Caki2 (cell line): ENCODE measurements around the gene RCBTB2. TPM values are rescaled to one million over a fixed set of nuclear protein-coding genes. Genes with fewer than 3 reads are reported as not detected.

Experiments
- DNase-seq: peaks from one replicate; pipeline ENCODE4 v3.0.0-alpha.2; 2015; ENCODE audit warnings: low read depth
- in situ Hi-C: cut with HindIII; loops from 2 replicates; pipeline ENCODE4 v1.10.0; 2016; ENCODE audit warnings: low sequenced_read_pairs, low pct_unique_long_range_greater_than_20kb, mixed read lengths
- total RNA-seq: library from RNA; depleted of rRNA; stranded (reverse); fragments of >200 nt; shearing (Covaris generic); gene quantifications from 2 replicates; pipeline ENCODE4 v1.2.3, GENCODE V29; 2014; ENCODE audit warnings: low replicate concordance

Gene RCBTB2
- total RNA-seq, 1 experiment from 2014 or later: 1.7 TPM

DNA sequence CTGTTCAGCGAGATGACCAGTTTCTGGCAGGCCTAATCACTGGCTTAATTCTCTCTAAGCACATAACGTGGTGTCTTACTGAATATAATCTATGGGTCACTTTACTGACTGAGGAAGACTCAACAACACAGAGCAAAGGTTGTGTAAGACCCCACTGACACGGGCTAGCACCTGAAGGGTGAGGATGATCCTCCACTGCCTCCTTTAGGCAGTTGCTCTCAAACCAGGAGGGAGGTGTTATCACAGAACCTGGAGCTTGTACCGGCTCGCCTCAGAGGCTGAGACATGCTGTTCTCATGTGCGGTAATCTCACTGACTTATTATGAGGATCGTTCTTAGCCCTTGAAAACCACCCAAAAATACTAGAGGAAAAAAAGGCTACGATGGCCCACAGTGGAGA, 28.3 kb downstream of the RCBTB2 start:
- in situ Hi-C loops: no loop called here
- DNase-seq: no peak

GRCh38 chr13:48502601-48503319, 30.1 kb downstream of the RCBTB2 start:
- in situ Hi-C loops: no loop called here
- DNase-seq: no peak

- no peak for DNase-seq
- in situ Hi-C loops: no loop called here
Observed at GRCh38 chr13:48501705-48502104, 31.2 kb downstream of the RCBTB2 start.

GRCh38 chr13:48500652-48501197, 32.2 kb downstream of the RCBTB2 start:
- in situ Hi-C loops: no loop called here
- DNase-seq: no peak

GRCh38 chr13:48497669-48498068, 35.2 kb downstream of the RCBTB2 start:
- in situ Hi-C loops: no loop called here
- DNase-seq: no peak

GRCh38 chr13:48496271-48497161, 36.4 kb downstream of the RCBTB2 start:
- no peak for DNase-seq
- in situ Hi-C loops: no loop called here

- no peak for DNase-seq
- in situ Hi-C loops: no loop called here
Observed at GRCh38 chr13:48494874-48495273, 38.0 kb downstream of the RCBTB2 start.

DNA sequence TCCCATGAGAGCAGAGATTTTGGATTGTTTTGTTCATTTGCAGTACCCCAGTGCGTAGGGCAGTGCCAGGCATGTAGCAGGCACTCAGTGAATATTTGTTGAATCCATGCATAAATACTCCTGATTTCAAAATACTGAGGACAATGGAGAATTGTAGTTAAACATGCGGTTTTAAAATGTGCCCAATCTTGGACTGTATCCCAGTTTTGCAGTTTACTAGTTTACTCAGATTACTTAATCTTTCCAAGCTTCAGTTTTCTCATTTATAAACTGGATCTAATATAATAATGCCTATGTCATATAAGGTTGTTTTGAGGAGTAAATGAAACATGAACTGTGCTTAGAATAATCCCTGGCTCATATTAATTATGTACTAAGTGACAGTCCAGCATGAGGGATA, 39.0 kb downstream of the RCBTB2 start:
- DNase-seq: no peak
- in situ Hi-C loops: no loop called here

- in situ Hi-C loops: no loop called here
Observed at GRCh38 chr13:48493066-48493765, 39.7 kb downstream of the RCBTB2 start.

DNA sequence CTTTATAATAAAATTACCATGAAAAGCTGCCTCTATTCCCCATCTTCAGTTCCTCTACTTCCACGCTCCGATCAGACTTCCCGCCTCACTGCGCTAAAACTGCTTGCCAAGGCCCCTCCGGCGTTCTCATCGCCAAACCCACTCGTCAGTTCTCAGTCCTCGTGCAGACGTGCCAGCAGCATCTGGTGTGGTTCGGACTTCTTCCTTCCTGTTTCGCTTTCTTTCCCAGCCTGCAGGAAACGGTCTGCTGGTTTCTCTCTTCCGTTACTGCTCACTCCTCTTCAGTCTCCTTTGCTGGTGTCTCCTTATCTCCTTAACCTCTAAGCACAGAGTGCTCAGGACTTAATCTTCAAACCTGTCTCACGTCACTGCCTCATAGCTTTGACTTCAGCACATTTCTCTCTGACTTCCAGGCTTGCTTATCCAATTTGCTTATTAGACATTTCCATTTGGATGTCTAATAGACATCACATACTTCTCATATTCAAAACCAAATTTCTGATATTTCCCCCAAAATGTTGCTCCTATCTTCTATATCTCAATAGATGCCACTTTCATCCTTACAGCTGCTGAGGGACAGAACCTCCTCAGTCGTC, 40.3 kb downstream of the RCBTB2 start:
- in situ Hi-C loops: no loop called here
- DNase-seq: no peak

More at GRCh38 chr13:48493066-48493765, 39.7 kb downstream of the RCBTB2 start:
- no peak for DNase-seq

- in situ Hi-C loops: no loop called here
Observed at GRCh38 chr13:48492096-48492440, 40.8 kb downstream of the RCBTB2 start.

DNA sequence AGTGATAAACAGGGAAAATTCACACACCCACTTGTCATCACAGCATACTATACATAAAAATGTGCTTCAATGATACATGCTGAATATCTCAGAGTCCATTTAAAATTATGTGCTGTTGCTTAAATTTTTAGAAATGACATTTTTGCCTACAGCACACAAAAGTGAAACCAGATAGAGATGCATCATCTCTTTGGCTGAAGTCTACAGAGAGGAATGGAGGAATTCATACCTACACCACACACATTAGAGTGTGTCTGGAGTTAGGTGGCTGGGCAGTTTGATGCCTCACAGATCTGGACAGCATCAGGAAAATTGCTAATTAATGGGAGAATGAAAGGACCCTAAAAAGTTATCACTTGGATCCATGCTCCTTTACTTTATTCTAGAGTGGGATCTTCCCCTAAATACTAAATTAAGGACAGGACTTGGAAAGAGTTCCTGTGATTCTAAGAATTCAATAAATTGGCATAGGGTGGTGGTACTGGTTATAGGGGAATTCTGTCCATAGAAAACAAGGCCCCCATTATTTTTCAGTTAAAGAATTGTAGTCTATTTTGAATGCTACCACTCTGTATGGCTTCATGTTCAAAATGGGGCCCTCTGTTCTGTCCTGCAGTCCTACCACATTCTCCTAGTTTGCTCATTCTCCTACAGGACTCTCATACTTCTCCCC, 41.3 kb downstream of the RCBTB2 start:
- DNase-seq: no peak
- in situ Hi-C loops: no loop called here

More at GRCh38 chr13:48492096-48492440, 40.8 kb downstream of the RCBTB2 start:
- DNase-seq: no peak

- in situ Hi-C loops: no loop called here
- no peak for DNase-seq
Observed at GRCh38 chr13:48490241-48490640, 42.6 kb downstream of the RCBTB2 start.

DNA sequence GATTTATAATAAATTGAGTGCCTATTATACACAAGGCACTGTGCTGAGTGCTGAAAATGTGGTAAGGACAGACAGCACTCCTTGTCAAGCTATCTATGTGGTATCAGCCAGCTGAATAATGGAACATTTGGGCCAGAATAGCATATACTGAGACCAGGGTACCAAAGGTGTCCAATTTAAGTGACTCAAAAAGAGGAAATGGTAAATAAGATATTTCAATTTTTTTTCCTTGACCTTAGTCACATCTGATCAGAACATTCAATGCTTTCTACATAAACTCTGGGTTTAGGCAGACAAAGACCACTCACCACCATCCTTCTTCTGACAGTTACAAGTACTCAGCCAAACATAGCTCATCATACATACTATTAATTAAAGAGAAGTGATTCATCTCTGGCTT, 43.2 kb downstream of the RCBTB2 start:
- no peak for DNase-seq
- in situ Hi-C loops: no loop called here

DNA sequence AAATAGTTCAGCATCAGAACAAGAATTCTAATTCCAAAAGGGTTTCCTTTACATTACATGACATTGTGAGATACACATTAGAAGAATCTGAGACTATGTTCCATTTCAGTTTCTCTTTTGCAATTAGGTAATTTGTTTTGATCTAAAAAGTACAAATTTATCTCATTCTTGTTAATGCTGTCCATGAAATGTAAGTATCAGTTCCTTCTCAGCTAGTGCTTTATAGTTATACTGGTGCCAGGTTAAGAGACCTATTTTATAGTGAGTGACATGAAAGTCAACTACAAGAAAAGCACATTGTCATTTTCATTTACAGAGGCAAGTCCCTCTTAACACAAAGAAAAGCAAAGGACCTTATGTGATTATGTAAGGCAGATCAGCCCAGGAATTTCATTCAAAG, 43.9 kb downstream of the RCBTB2 start:
- DNase-seq: no peak
- in situ Hi-C loops: no loop called here

GRCh38 chr13:48487968-48488367, 44.9 kb downstream of the RCBTB2 start:
- in situ Hi-C loops: no loop called here
- DNase-seq: no peak

DNA sequence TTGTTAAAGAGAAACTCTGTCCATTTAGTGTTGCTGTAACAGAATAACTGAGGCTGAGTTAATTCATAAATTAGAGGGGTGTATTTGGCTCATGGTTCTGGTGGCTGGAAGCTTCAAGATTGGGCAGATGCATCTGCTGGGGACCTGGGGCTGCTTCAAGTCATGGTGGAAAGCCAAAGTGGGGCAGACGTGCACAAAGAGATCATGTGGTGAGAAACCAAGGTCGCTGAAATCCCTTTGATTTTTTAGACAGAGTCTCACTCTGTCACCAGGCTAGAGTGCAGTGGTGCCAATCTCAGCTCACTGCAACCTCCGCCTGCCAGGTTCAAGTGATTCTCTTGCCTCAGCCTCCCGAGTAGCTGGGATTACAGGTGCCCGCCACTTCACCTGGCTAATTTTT, 46.0 kb downstream of the RCBTB2 start:
- DNase-seq: no peak
- in situ Hi-C loops: no loop called here

- in situ Hi-C loops: no loop called here
Observed at GRCh38 chr13:48486362-48486761, 46.5 kb downstream of the RCBTB2 start.

More at GRCh38 chr13:48486362-48486761, 46.5 kb downstream of the RCBTB2 start:
- DNase-seq: no peak
